ENCODE data around the gene THRA. TPM values are rescaled to one million over a fixed set of nuclear protein-coding genes. Genes with fewer than 3 reads are reported as not detected.

The THRA gene
- total RNA-seq, 1 donor from 2014 or later: 37.0 TPM

GRCh38 chr17:40073454-40074174, 10.8 kb downstream of the THRA start:
- H3K4me3 Mint-ChIP-seq: no peak overlapping the region
- peaks cover 49% of the 10 kb centered on the region for H3K4me1 Mint-ChIP-seq (ENCODE audit: unreplicated experiment)
- H3K36me3 Mint-ChIP-seq: peaks cover 3% of the 10 kb centered on the region
- no peaks in the 10 kb centered on the region for H3K9me3 Mint-ChIP-seq
- peak overlapping the region; percentile 9 for H3K27ac Mint-ChIP-seq
- no peak for TF ChIP-seq CTCF (conservative IDR thresholded peaks at IDR 0.05)
- no peak for DNase-seq (ENCODE audit: extremely low spot score, unreplicated experiment)
- no peaks in the 10 kb centered on the region for H3K27me3 Mint-ChIP-seq

GRCh38 chr17:40074175-40074512, 11.4 kb downstream of the THRA start:
- Mint-ChIP-seq H3K4me3 (no peak overlapping the region), H3K27ac (peak overlapping the region; percentile 9), H3K9me3 (no peaks in the 10 kb centered on the region), H3K27me3 (no peaks in the 10 kb centered on the region), H3K4me1 (ENCODE audit: unreplicated experiment) (peaks cover 45% of the 10 kb centered on the region), H3K36me3 (peaks cover 3% of the 10 kb centered on the region)
- no peak for DNase-seq (ENCODE audit: extremely low spot score, unreplicated experiment)
- no peak for TF ChIP-seq CTCF (conservative IDR thresholded peaks at IDR 0.05)

- Mint-ChIP-seq H3K4me3 (no peak overlapping the region), H3K9me3 (no peaks in the 10 kb centered on the region), H3K36me3 (peaks cover 3% of the 10 kb centered on the region), H3K27ac (no peak overlapping the region), H3K27me3 (no peaks in the 10 kb centered on the region), H3K4me1 (ENCODE audit: unreplicated experiment) (peaks cover 38% of the 10 kb centered on the region)
- no peak for TF ChIP-seq CTCF (conservative IDR thresholded peaks at IDR 0.05)
- DNase-seq (ENCODE audit: extremely low spot score, unreplicated experiment): no peak
Measured at GRCh38 chr17:40074871-40075200, 12.1 kb downstream of the THRA start.

- Mint-ChIP-seq H3K4me1 (ENCODE audit: unreplicated experiment) (peaks cover 34% of the 10 kb centered on the region), H3K4me3 (peak overlapping the region; percentile 28), H3K36me3 (peaks cover 3% of the 10 kb centered on the region), H3K27ac (peak overlapping the region; percentile 72), H3K9me3 (no peaks in the 10 kb centered on the region), H3K27me3 (no peaks in the 10 kb centered on the region)
- TF ChIP-seq CTCF (conservative IDR thresholded peaks at IDR 0.05): peak; percentile 92
- DNase-seq (ENCODE audit: extremely low spot score, unreplicated experiment): no peak
Measured at GRCh38 chr17:40075201-40075941, 12.6 kb downstream of the THRA start.

- peak overlapping the region; percentile 72 for H3K27ac Mint-ChIP-seq
- H3K4me3 Mint-ChIP-seq: no peak overlapping the region
- H3K27me3 Mint-ChIP-seq: no peaks in the 10 kb centered on the region
- TF ChIP-seq CTCF (conservative IDR thresholded peaks at IDR 0.05): no peak
- no peaks in the 10 kb centered on the region for H3K9me3 Mint-ChIP-seq
- peaks cover 34% of the 10 kb centered on the region for H3K4me1 Mint-ChIP-seq (ENCODE audit: unreplicated experiment)
- no peak for DNase-seq (ENCODE audit: extremely low spot score, unreplicated experiment)
- H3K36me3 Mint-ChIP-seq: peaks cover 3% of the 10 kb centered on the region
Measured at GRCh38 chr17:40075942-40076498, 13.3 kb downstream of the THRA start.
